PC-9 (cell line): Measurements from ENCODE around the gene TGFB2.

Source experiments
- EZH2 ChIP-seq: fragments of 200-600 bp; sonication (generic); IDR thresholded peaks from 2 replicates; pipeline ENCODE4 v1.8.0; 2017; ENCODE audit warnings: antibody characterized with exemption, low read depth
- TF ChIP-seq, protein P1 (sequence below): fragments of 200-600 bp; sonication (generic); conservative IDR thresholded peaks from 2 replicates; pipeline ENCODE4 v1.6.1; 2017; ENCODE audit warnings: mixed run types, antibody characterized with exemption, mild to moderate bottlenecking, moderate library complexity

DNA sequence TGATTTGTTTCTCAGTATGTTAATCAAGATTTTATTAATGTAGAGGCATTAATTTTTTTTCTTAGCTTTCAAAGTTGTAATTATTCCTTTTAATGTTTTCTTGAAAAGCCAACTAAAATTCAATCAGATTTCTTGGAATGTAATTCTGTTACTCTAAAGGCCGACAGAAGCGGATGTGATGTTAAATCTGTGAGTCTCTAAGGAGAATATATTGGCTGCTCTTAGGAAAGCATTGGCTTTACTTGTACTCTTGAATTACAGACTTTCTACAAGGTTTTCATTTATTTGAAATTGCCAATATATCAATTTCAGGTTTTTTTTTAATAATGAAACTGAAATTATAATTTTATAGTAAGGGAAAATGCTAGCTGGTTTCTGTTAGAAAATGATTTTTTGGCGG is 30.8 kb upstream of the TGFB2 start:
- TF ChIP-seq, protein P1, sequence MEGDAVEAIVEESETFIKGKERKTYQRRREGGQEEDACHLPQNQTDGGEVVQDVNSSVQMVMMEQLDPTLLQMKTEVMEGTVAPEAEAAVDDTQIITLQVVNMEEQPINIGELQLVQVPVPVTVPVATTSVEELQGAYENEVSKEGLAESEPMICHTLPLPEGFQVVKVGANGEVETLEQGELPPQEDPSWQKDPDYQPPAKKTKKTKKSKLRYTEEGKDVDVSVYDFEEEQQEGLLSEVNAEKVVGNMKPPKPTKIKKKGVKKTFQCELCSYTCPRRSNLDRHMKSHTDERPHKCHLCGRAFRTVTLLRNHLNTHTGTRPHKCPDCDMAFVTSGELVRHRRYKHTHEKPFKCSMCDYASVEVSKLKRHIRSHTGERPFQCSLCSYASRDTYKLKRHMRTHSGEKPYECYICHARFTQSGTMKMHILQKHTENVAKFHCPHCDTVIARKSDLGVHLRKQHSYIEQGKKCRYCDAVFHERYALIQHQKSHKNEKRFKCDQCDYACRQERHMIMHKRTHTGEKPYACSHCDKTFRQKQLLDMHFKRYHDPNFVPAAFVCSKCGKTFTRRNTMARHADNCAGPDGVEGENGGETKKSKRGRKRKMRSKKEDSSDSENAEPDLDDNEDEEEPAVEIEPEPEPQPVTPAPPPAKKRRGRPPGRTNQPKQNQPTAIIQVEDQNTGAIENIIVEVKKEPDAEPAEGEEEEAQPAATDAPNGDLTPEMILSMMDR: no peak
- TF ChIP-seq EZH2: no peak
